Right kidney (tissue), 1 donor: Measurements from ENCODE around the gene CDC37.
"Not testable (repeated sequence)": the region's sequence is repeated elsewhere in the genome, so short reads cannot be mapped to it uniquely, and the experiment has no call there.

Experiments used
- DNase-seq: peaks from one replicate; pipeline ENCODE4 v3.0.0-alpha.2; 2016

Gene CDC37

DNA sequence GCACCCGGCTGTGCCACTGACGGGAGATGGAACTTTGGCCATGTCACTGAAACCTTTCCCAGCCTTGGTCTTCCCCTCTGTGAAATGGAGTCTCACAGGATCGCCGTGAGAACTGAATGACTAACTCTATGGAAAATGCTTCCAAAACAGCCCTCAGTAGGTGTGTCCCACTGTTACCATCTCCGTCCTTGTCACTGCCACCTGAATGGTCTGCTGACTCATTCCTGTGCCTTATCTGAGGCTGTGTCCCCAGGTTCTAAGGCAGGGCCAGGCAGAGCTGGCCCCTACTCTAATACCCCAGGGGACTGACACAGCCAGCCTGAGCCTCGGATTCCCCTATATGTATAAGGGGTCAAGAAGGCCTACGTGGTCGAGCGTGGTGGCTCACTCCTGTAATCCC is 4.5 kb downstream of the CDC37 start:
- DNase-seq, result no peak

- DNase-seq, result no peak
Observed at GRCh38 chr19:10395917-10396316, 7.4 kb downstream of the CDC37 start.

DNA sequence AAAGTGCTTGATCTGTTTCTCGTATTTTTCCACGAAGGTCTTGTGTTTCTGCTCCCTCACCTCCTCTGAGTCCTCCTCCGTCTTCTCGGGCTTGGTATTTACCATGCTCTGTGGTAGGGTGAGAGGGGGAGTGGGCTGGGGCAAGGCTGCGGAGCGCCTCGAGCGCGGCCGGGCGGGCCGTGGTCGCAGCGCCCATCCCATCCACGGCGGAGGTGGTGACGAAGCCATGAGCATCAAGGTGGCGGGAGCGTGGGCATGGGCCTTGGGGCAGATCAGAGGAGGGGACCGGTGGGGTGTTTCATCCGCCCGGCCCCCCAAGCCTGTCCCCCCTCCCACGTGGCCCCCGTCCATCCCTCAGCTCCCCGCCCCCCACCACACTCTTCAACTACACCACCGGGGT is 7.9 kb downstream of the CDC37 start:
- no peak for DNase-seq

DNA sequence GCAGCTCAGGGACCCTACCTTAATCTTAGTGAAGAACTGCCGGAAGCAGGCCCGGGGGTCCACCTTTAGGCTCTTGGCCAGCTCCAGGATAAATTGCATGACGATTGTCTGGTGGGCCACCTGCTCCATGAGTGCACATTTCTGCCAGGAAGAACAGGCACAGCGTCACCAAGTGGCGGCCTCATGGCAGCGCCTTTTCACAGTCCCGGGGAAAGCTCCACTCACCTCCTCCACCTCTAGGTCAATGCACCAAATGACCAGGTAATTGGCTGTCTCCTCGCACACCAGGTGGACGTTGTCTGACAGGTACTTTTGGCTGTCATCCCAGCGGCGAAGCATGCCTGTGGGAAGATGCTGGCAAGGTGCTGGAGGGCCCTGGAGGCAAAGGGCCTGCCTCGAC is 8.3 kb downstream of the CDC37 start:
- DNase-seq, result no peak

GRCh38 chr19:10393137-10393536 is 10.2 kb downstream of the CDC37 start:
- DNase-seq, result no peak

GRCh38 chr19:10392120-10392519 is 11.2 kb downstream of the CDC37 start:
- DNase-seq, result no peak

- peak; percentile 51 for DNase-seq
Observed at GRCh38 chr19:10390652-10391286, 12.6 kb downstream of the CDC37 start.

DNA sequence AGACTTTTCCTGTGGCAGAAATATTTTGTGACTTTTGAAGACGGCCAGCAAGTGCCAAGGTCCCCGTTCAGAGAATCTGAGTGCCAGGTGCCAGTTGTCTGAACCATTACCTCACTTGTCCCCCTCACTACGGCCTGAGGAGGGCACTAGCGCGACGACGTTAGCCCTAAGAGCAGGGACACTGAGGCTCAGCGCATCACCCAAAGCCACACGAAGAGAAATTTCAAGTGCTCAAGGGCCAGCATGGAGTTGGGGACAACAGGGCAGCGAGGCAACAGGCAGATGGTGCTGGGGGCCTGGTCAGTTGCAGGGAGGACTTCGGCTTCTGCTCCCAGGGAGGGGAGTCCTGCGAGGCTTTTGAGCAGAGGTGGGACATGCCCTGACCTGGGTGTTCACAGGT is 13.5 kb downstream of the CDC37 start:
- DNase-seq, result no peak

GRCh38 chr19:10388957-10389356 is 14.4 kb downstream of the CDC37 start:
- peak; percentile 61 for DNase-seq

GRCh38 chr19:10384580-10384979 is 18.8 kb downstream of the CDC37 start:
- DNase-seq, result no peak

DNA sequence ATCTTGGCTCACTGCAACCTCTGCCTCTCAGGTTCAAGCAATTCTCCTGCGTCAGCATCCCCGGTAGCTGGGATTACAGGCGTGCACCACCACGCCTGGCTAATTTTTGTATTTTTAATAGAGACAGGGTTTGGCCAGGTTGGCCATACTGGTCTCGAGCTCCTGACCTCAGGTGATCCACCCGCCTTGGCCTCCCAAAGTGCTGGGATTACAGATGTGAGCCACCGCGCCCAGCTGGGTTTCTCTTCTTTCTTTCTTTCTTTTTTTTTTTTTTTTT is 20.2 kb downstream of the CDC37 start:
- DNase-seq, result not testable (repeated sequence)

DNA sequence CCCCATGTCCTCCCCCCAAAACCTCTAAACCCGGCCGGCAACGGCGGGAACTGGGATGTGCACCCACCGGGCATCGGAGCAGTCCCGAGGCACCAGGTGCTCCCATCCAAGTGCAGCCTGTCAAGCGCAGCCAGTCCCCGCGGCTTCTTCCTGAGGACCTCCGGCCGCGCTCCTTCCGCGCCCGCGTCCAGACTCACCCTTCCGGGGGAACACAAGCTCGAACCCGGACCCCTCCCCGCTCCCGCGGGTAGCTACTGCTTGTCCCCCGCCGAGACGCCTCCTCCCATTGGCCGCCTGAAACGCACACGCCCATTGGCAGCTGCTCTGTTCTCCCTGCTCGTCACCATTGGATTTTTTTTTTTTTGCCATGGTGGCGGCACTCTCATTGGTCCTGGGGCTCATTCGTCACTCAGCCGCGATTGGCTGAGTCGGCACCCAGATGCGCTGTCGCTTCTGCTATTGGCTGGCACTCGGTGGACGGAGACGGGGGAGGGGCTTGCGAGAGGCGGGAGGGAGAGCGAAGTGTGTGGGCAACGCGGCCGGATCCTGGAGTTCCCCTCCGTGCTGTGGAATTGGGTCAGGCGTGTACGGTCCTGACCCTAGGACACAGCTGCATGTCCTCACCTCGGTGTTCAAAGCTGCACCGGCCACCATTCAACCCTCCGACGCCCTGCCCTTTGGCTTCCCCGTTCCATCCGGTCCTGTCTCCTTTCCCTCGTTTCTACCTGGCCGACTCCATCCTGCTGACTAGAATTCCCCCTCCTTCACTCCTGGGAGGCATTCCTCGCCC is 22.8 kb downstream of the CDC37 start, which contains the start of gene TYK2:
Gene TYK2, minus strand, starts transcription at position 260 of the 790 bp plus-strand sequence. CDS start 2,166 bp downstream, outside the sequence.
- peak; percentile 95 for DNase-seq

- no peak for DNase-seq
Observed at GRCh38 chr19:10379880-10380312, 23.4 kb downstream of the CDC37 start.

DNA sequence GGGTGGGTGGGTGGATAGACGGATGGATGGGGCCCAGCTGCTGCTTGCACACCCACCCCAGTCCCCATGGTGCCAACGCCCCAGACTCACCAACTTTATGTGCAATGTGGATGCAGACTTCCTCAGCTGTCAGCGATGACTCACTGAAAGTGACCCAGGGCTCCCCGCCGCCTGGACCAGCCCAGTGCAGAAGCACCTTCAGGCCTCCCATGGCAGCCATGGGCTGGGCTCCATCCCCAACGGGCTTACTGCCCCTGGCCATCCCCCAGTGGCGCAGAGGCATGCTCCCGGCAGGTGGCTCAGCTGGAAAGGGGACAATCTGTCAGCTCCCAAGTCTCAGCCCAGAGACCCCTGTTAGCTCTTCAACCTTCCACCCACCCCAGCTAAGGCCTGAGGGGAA is 25.2 kb downstream of the CDC37 start:
- no peak for DNase-seq

DNA sequence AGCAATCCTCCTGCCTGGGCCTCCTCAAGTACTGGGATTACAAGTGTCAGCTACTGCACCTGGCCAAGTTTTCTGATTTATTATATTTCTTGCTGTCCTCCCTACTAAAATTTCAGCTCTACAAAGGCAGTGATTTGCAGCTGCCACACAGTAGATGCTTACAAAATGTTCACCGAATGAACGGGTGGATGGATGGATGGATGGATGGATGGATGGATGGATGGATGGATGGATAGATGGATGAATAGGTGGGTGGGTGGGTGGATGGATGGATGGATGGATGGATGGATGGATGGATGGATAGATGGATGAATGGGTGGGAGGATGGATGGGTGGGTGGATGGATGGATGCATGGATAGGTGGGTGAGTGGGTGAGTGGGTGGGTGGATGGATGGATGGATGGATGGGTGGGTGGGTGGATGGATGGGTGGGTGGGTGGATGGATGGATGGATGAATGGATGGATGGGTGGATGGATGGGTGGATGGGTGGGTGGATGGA is 26.2 kb downstream of the CDC37 start:
- not testable (repeated sequence) for DNase-seq

DNA sequence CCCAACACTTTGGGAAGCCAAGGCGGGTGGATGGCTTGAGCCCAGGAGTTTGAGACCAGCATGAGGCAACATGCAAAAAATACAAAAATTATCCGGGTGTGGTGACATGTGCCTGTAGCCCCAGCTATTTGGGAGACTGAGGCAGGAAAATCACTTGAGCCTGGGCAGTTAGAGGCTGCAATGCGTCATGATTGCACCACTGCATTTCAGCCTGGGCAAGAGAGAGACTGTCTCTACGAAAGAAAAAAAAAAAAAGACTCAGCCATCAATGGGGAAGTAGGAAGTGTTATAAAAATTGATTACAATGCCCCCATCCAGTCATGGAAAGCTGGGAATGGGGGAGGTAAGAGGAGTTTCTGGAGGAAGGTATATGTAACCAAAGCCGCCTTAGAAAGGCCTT is 28.4 kb downstream of the CDC37 start:
- no peak for DNase-seq

- DNase-seq, result no peak
Observed at GRCh38 chr19:10372690-10373089, 30.7 kb downstream of the CDC37 start.

- no peak for DNase-seq
Observed at GRCh38 chr19:10368101-10368803, 35.1 kb downstream of the CDC37 start.

GRCh38 chr19:10366950-10367512 is 36.3 kb downstream of the CDC37 start:
- not testable (repeated sequence) for DNase-seq

GRCh38 chr19:10365518-10365917 is 37.8 kb downstream of the CDC37 start:
- no peak for DNase-seq

GRCh38 chr19:10364644-10365043 is 38.7 kb downstream of the CDC37 start:
- no peak for DNase-seq

- no peak for DNase-seq
Observed at GRCh38 chr19:10363789-10364281, 39.5 kb downstream of the CDC37 start.

- DNase-seq, result no peak
Observed at GRCh38 chr19:10362259-10362658, 41.1 kb downstream of the CDC37 start.
